Measurements from ENCODE around the gene VWA5B1.
A peak's percentile ranks its signal among the peaks of the same experiment; 100 is the strongest.
"Not testable (repeated sequence)": the region's sequence is repeated elsewhere in the genome, so short reads cannot be mapped to it uniquely, and the experiment has no call there.

Gene VWA5B1

GRCh38 chr1:20290624-20291597, at the start of gene VWA5B1:
VWA5B1 (plus strand) TSS chr1:20290875; CDS start chr1:20310602, 19,727 bp downstream.
- no peak for DNase-seq (ENCODE audit: extremely low spot score, insufficient read length, low read depth)
- no peak for FAIRE-seq

- no peak for FAIRE-seq
- DNase-seq (ENCODE audit: extremely low spot score, insufficient read length, low read depth): no peak
These were observed 47.7 kb upstream of the VWA5B1 start for GRCh38 chr1:20242890-20243479.

GRCh38 chr1:20248971-20249612, 41.6 kb upstream of the VWA5B1 start:
- no peak for DNase-seq (ENCODE audit: extremely low spot score, insufficient read length, low read depth)
- FAIRE-seq: peak; percentile 60

GRCh38 chr1:20250340-20250989, 40.2 kb upstream of the VWA5B1 start:
- FAIRE-seq: no peak

GRCh38 chr1:20252587-20252986, 38.1 kb upstream of the VWA5B1 start:
- FAIRE-seq: no peak
- DNase-seq (ENCODE audit: extremely low spot score, insufficient read length, low read depth): no peak

More at GRCh38 chr1:20250340-20250989, 40.2 kb upstream of the VWA5B1 start:
- DNase-seq (ENCODE audit: extremely low spot score, insufficient read length, low read depth): no peak

GRCh38 chr1:20255666-20256065, 35.0 kb upstream of the VWA5B1 start:
- no peak for DNase-seq (ENCODE audit: extremely low spot score, insufficient read length, low read depth)
- FAIRE-seq: no peak

- FAIRE-seq (no peak), DNase-seq (ENCODE audit: extremely low spot score, insufficient read length, low read depth) (no peak)
These were observed 31.0 kb upstream of the VWA5B1 start for GRCh38 chr1:20259646-20260045.

- DNase-seq (ENCODE audit: extremely low spot score, insufficient read length, low read depth) (no peak), FAIRE-seq (no peak)
These were observed 29.6 kb upstream of the VWA5B1 start for GRCh38 chr1:20261095-20261494.

GRCh38 chr1:20262810-20263534, 27.7 kb upstream of the VWA5B1 start:
- FAIRE-seq (no peak), DNase-seq (ENCODE audit: extremely low spot score, insufficient read length, low read depth) (no peak)

- DNase-seq (ENCODE audit: extremely low spot score, insufficient read length, low read depth) (no peak), FAIRE-seq (no peak)
These were observed 25.4 kb upstream of the VWA5B1 start for GRCh38 chr1:20265250-20265649.

GRCh38 chr1:20266141-20266540, 24.5 kb upstream of the VWA5B1 start:
- no peak for DNase-seq (ENCODE audit: extremely low spot score, insufficient read length, low read depth)
- no peak for FAIRE-seq

- FAIRE-seq (no peak), DNase-seq (ENCODE audit: extremely low spot score, insufficient read length, low read depth) (no peak)
These were observed 24.0 kb upstream of the VWA5B1 start for GRCh38 chr1:20266642-20267041.

- FAIRE-seq (no peak), DNase-seq (ENCODE audit: extremely low spot score, insufficient read length, low read depth) (no peak)
These were observed 18.9 kb upstream of the VWA5B1 start for GRCh38 chr1:20271498-20272400.

GRCh38 chr1:20273716-20274115, 17.0 kb upstream of the VWA5B1 start:
- FAIRE-seq; DNase-seq (ENCODE audit: extremely low spot score, insufficient read length, low read depth): not testable (repeated sequence)

- no peak for FAIRE-seq
- DNase-seq (ENCODE audit: extremely low spot score, insufficient read length, low read depth): no peak
These were observed 15.3 kb upstream of the VWA5B1 start for GRCh38 chr1:20275319-20275925.

GRCh38 chr1:20276485-20277159, 14.1 kb upstream of the VWA5B1 start:
- DNase-seq (ENCODE audit: extremely low spot score, insufficient read length, low read depth) (no peak), FAIRE-seq (no peak)

- no peak for FAIRE-seq
These were observed 12.0 kb upstream of the VWA5B1 start for GRCh38 chr1:20278692-20279130.

GRCh38 chr1:20279509-20279908, 11.2 kb upstream of the VWA5B1 start:
- no peak for FAIRE-seq

More at GRCh38 chr1:20278692-20279130, 12.0 kb upstream of the VWA5B1 start:
- no peak for DNase-seq (ENCODE audit: extremely low spot score, insufficient read length, low read depth)

More at GRCh38 chr1:20279509-20279908, 11.2 kb upstream of the VWA5B1 start:
- no peak for DNase-seq (ENCODE audit: extremely low spot score, insufficient read length, low read depth)

Measured in GM18507 (cell line).